HepG2 (cell line): ENCODE data around the gene B3GNT9. TPM values are rescaled to one million over a fixed set of nuclear protein-coding genes. Genes with fewer than 3 reads are reported as not detected.

Experiments
- AHR ChIP-seq: IDR thresholded peaks from 2 replicates; pipeline ENCODE4 v1.6.1; 2018; ENCODE audit warnings: missing genetic modification reagents, missing compliant biosample characterization
- ATF7 ChIP-seq, 2 experiments: fragments of 450-650 bp in 1 of 2; sonication (generic) in 1 of 2; formaldehyde crosslinking in 1 of 2; IDR thresholded peaks; 2 replicates each; pipeline versions ENCODE4 v1.4.0 to v1.6.1; 2016 to 2020; ENCODE audit warnings: antibody characterized with exemption in 1 of 2, mild to moderate bottlenecking in 1 of 2, missing genetic modification reagents in 1 of 2
- CEBPG ChIP-seq: IDR thresholded peaks from 2 replicates; pipeline ENCODE4 v1.6.1; 2016
- DNMT3B ChIP-seq: conservative IDR thresholded peaks from 2 replicates; pipeline ENCODE4 v1.6.1; 2016; ENCODE audit warnings: missing biosample characterization, control low read depth
- NPAS2 ChIP-seq: sonication (generic); formaldehyde crosslinking; IDR thresholded peaks from 2 replicates; pipeline ENCODE4 v1.8.0; 2022; ENCODE audit warnings: mild to moderate bottlenecking, missing genetic modification reagents, borderline replicate concordance
- NR2C2 ChIP-seq: sonication (generic); formaldehyde crosslinking; IDR thresholded peaks from 2 replicates; pipeline ENCODE4 v1.4.0; 2020; ENCODE audit warnings: missing genetic modification reagents, mild to moderate bottlenecking, moderate library complexity, borderline replicate concordance
- POGZ ChIP-seq: sonication (generic); formaldehyde crosslinking; IDR thresholded peaks from 2 replicates; pipeline ENCODE4 v1.4.0; 2020; ENCODE audit warnings: mild to moderate bottlenecking, missing genetic modification reagents
- PTBP1 ChIP-seq: fragments of 200-400 bp; formaldehyde crosslinking; IDR thresholded peaks from 2 replicates; pipeline ENCODE4 v1.6.1; 2018; ENCODE audit warnings: low read length, low read depth; ENCODE audit not compliant: poor library complexity, severe bottlenecking
- SOX13 ChIP-seq, 3 experiments: fragments of 450-650 bp in 1 of 3; sonication (generic) in 1 of 3; formaldehyde crosslinking in 1 of 3; IDR thresholded peaks in 2 of 3; conservative IDR thresholded peaks in 1 of 3; 2 replicates each; pipeline versions ENCODE4 v1.5.0 to v1.6.1; 2016 to 2020; ENCODE audit warnings: antibody characterized with exemption in 1 of 3, mild to moderate bottlenecking in 1 of 3, missing compliant biosample characterization in 1 of 3, missing genetic modification reagents in 1 of 3, moderate library complexity in 1 of 3
- TBX2 ChIP-seq: sonication (generic); formaldehyde crosslinking; IDR thresholded peaks from 2 replicates; pipeline ENCODE4 v1.5.0; 2020; ENCODE audit warnings: missing genetic modification reagents, mild to moderate bottlenecking, borderline replicate concordance
- TSC22D2 ChIP-seq: sonication (generic); formaldehyde crosslinking; IDR thresholded peaks from 2 replicates; pipeline ENCODE4 v1.5.1; 2020; ENCODE audit warnings: missing genetic modification reagents, mild to moderate bottlenecking, borderline replicate concordance
- ZKSCAN5 ChIP-seq: sonication (generic); formaldehyde crosslinking; IDR thresholded peaks from 2 replicates; pipeline ENCODE4 v1.5.1; 2020; ENCODE audit warnings: mild to moderate bottlenecking, missing genetic modification reagents
- ZNF121 ChIP-seq: sonication (generic); formaldehyde crosslinking; IDR thresholded peaks from 2 replicates; pipeline ENCODE4 v1.5.0; 2020; ENCODE audit warnings: mild to moderate bottlenecking, missing genetic modification reagents
- ZNF441 ChIP-seq: sonication (generic); formaldehyde crosslinking; IDR thresholded peaks from 2 replicates; pipeline ENCODE4 v1.7.0; 2021; ENCODE audit warnings: missing genetic modification reagents, borderline replicate concordance
- polyA plus RNA-seq, 8 experiments: library from polyadenylated mRNA; depleted of rRNA in 3 of 8; stranded (reverse) in 7 of 8; unstranded in 1 of 8; fragments of >200 nt; fragmentation: Illumina TruSeq in 4 of 8; extraction: Trizol in 4 of 8; gene quantifications; 2 replicates each; pipeline versions ENCODE4 v1.2.1 to v1.2.3, GENCODE V29; 2011 to 2016; ENCODE audit warnings: low read depth in 4 of 8, missing spikeins in 1 of 8, mixed read lengths in 1 of 8; ENCODE audit not compliant: insufficient read depth in 1 of 8
- total RNA-seq, 5 experiments: library from RNA; depleted of rRNA; stranded (reverse); fragments of >200 nt; fragmentation: Illumina TruSeq; extraction: Trizol; gene quantifications; 2 replicates each; pipeline ENCODE4 v1.2.3, GENCODE V29; 2016; ENCODE audit warnings: low read depth in 1 of 5
- TF ChIP-seq, protein P1 (sequence below): sonication (generic); formaldehyde crosslinking; IDR thresholded peaks from 2 replicates; pipeline ENCODE4 v1.5.0; 2020; ENCODE audit warnings: mild to moderate bottlenecking, missing genetic modification reagents
- TF ChIP-seq, protein P2 (sequence below): sonication (generic); formaldehyde crosslinking; IDR thresholded peaks from 2 replicates; pipeline ENCODE4 v1.5.1; 2020; ENCODE audit warnings: mild to moderate bottlenecking, moderate library complexity, missing genetic modification reagents
- TF ChIP-seq, protein P3 (sequence below): sonication (generic); formaldehyde crosslinking; IDR thresholded peaks from 2 replicates; pipeline ENCODE4 v1.5.0; 2020; ENCODE audit warnings: missing genetic modification reagents
- TF ChIP-seq, protein P4 (sequence below): sonication (generic); formaldehyde crosslinking; IDR thresholded peaks from 2 replicates; pipeline ENCODE4 v1.4.0; 2020; ENCODE audit warnings: missing genetic modification reagents

B3GNT9 gene
- total and polyA plus RNA-seq, 2 of the 13 experiments (the other 11 are each of a cell fraction or from before 2014, with no cell fraction given), result 1.5 to 3.1 TPM

DNA sequence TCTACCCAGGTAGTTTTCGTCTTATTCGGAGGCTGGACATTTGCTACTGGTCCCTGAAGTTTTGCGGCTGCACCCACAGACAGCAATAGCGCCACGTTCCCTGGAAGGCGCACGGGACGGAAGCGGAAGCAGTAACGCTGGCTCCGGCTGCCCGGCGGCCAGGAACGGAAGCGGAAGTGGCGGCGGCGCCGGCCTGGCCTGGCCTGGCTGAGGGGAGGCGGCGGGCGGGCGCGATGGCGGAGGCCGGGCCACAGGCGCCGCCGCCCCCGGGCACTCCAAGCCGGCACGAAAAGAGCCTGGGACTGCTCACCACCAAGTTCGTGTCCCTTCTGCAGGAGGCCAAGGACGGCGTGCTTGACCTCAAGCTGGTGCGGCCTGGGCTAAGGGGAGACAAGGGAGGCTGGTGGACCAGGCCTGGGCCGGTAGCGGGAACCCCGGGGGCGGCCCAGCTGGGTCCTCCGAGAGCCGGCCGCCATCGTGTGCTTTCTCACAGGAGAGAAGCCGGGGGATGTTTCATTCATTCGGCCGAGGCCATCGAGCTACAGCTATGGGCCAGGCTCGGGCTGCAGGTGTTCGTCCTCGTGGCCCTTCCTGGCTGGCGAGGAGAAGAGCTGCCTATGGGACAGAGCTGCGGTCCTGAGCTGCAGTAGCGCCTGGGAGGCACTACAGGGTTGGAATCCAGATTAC lies 41.3 kb upstream of the B3GNT9 start, which contains the start of gene E2F4 (continued):
- TF ChIP-seq, protein P1, sequence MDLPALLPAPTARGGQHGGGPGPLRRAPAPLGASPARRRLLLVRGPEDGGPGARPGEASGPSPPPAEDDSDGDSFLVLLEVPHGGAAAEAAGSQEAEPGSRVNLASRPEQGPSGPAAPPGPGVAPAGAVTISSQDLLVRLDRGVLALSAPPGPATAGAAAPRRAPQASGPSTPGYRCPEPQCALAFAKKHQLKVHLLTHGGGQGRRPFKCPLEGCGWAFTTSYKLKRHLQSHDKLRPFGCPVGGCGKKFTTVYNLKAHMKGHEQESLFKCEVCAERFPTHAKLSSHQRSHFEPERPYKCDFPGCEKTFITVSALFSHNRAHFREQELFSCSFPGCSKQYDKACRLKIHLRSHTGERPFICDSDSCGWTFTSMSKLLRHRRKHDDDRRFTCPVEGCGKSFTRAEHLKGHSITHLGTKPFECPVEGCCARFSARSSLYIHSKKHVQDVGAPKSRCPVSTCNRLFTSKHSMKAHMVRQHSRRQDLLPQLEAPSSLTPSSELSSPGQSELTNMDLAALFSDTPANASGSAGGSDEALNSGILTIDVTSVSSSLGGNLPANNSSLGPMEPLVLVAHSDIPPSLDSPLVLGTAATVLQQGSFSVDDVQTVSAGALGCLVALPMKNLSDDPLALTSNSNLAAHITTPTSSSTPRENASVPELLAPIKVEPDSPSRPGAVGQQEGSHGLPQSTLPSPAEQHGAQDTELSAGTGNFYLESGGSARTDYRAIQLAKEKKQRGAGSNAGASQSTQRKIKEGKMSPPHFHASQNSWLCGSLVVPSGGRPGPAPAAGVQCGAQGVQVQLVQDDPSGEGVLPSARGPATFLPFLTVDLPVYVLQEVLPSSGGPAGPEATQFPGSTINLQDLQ (CRISPR knock-in tag), result 0 out of 2 replicates have a peak, but pooled peaks have one; percentile 17
- TF ChIP-seq ZKSCAN5 (CRISPR knock-in tag), result no peak
- TF ChIP-seq SOX13 (IDR thresholded peaks at IDR 0.05), result no peak
- TF ChIP-seq SOX13 (CRISPR knock-in tag; conservative IDR thresholded peaks at IDR 0.05 in 1 of 2, IDR thresholded peaks at IDR 0.05 in 1 of 2), result peak in 1 of 2 experiments; percentile 56; a peak in 2 of 4 replicates
- TF ChIP-seq, protein P2, sequence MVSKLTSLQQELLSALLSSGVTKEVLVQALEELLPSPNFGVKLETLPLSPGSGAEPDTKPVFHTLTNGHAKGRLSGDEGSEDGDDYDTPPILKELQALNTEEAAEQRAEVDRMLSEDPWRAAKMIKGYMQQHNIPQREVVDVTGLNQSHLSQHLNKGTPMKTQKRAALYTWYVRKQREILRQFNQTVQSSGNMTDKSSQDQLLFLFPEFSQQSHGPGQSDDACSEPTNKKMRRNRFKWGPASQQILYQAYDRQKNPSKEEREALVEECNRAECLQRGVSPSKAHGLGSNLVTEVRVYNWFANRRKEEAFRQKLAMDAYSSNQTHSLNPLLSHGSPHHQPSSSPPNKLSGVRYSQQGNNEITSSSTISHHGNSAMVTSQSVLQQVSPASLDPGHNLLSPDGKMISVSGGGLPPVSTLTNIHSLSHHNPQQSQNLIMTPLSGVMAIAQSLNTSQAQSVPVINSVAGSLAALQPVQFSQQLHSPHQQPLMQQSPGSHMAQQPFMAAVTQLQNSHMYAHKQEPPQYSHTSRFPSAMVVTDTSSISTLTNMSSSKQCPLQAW (CRISPR knock-in tag), result peak; percentile 77
- no peak for TF ChIP-seq ATF7 (IDR thresholded peaks at IDR 0.05)
- TF ChIP-seq ATF7 (CRISPR knock-in tag; IDR thresholded peaks at IDR 0.05), result no peak
- TF ChIP-seq PTBP1, result no peak
- TF ChIP-seq, protein P3, sequence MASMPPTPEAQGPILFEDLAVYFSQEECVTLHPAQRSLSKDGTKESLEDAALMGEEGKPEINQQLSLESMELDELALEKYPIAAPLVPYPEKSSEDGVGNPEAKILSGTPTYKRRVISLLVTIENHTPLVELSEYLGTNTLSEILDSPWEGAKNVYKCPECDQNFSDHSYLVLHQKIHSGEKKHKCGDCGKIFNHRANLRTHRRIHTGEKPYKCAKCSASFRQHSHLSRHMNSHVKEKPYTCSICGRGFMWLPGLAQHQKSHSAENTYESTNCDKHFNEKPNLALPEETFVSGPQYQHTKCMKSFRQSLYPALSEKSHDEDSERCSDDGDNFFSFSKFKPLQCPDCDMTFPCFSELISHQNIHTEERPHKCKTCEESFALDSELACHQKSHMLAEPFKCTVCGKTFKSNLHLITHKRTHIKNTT (CRISPR knock-in tag), result no peak
- peak; percentile 70 for TF ChIP-seq TSC22D2 (CRISPR knock-in tag)
- TF ChIP-seq NPAS2 (CRISPR knock-in tag), result no peak
- peak; percentile 67 for TF ChIP-seq TBX2
- TF ChIP-seq DNMT3B (CRISPR knock-in tag), result no peak
- peak; percentile 87 for TF ChIP-seq ZNF441
- TF ChIP-seq CEBPG, result peak; percentile 38; the same call in 1 of the 2 replicates
- TF ChIP-seq ZNF121 (CRISPR knock-in tag), result peak; percentile 77
- TF ChIP-seq POGZ (CRISPR knock-in tag), result peak; percentile 83
- TF ChIP-seq, protein P4, sequence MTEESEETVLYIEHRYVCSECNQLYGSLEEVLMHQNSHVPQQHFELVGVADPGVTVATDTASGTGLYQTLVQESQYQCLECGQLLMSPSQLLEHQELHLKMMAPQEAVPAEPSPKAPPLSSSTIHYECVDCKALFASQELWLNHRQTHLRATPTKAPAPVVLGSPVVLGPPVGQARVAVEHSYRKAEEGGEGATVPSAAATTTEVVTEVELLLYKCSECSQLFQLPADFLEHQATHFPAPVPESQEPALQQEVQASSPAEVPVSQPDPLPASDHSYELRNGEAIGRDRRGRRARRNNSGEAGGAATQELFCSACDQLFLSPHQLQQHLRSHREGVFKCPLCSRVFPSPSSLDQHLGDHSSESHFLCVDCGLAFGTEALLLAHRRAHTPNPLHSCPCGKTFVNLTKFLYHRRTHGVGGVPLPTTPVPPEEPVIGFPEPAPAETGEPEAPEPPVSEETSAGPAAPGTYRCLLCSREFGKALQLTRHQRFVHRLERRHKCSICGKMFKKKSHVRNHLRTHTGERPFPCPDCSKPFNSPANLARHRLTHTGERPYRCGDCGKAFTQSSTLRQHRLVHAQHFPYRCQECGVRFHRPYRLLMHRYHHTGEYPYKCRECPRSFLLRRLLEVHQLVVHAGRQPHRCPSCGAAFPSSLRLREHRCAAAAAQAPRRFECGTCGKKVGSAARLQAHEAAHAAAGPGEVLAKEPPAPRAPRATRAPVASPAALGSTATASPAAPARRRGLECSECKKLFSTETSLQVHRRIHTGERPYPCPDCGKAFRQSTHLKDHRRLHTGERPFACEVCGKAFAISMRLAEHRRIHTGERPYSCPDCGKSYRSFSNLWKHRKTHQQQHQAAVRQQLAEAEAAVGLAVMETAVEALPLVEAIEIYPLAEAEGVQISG (CRISPR knock-in tag), result peak; percentile 97
- TF ChIP-seq NR2C2 (CRISPR knock-in tag), result peak; percentile 94
- TF ChIP-seq AHR, result no peak; the same call in 1 of the 2 replicates
